G401.6 (cell line): Measurements from ENCODE around the gene NCOA7.

Source experiments
- FAIRE-seq: peaks from 2 replicates; lab custom pipeline; 2012; peaks lifted over from hg19 to GRCh38; lab: Jason Lieb, UNC

NCOA7 gene

GRCh38 chr6:125790358-125791150, at the start of gene NCOA7:
TSS of gene NCOA7 (plus strand) at chr6:125790960. CDS start at chr6:125815355, 24,395 bp downstream.
- no peak for FAIRE-seq

- no peak for FAIRE-seq
Measured at GRCh38 chr6:125741336-125741735, 49.4 kb upstream of the NCOA7 start.

GRCh38 chr6:125742024-125742423, 48.7 kb upstream of the NCOA7 start:
- FAIRE-seq = no peak

GRCh38 chr6:125742464-125743120, 48.2 kb upstream of the NCOA7 start:
- no peak for FAIRE-seq

DNA sequence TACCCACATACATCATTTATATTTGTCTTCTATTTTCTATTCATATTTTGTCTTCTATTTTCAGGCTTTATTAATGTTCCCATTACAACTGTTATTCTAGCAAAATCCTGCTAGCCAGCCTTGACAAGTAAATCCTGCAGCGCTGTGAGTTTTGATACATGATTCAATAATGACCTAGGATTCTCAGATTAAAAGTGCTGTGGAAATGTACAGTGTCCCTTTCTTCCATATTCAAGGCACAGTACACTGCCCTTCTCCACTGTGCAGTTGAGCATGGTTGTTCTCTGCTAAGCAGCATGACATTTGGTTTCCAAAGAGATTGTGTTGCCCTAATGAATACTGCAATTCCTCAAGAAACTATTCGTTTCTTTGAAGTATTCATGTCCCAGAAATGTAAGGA, 47.2 kb upstream of the NCOA7 start:
- FAIRE-seq = no peak

GRCh38 chr6:125745281-125746018, 45.3 kb upstream of the NCOA7 start:
- FAIRE-seq = no peak

DNA sequence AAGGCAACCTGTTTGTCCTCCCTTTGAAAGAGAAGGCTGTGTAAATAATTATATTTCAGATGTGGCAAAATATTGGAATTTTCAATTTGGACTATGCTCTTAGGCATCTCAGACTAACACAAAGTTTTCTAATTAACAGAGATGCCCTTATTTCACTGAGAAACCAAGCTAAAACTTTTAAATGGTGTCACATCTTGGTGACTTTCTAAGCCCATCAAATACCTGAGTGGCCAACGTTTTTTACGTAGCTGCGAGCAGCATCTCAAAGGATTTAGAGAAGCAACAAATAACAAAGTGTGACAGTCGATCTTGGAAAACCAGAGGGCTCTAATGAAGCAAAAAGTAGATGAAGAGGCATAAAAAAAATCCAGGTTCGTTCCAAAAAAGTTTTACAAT, 44.7 kb upstream of the NCOA7 start:
- FAIRE-seq = no peak

DNA sequence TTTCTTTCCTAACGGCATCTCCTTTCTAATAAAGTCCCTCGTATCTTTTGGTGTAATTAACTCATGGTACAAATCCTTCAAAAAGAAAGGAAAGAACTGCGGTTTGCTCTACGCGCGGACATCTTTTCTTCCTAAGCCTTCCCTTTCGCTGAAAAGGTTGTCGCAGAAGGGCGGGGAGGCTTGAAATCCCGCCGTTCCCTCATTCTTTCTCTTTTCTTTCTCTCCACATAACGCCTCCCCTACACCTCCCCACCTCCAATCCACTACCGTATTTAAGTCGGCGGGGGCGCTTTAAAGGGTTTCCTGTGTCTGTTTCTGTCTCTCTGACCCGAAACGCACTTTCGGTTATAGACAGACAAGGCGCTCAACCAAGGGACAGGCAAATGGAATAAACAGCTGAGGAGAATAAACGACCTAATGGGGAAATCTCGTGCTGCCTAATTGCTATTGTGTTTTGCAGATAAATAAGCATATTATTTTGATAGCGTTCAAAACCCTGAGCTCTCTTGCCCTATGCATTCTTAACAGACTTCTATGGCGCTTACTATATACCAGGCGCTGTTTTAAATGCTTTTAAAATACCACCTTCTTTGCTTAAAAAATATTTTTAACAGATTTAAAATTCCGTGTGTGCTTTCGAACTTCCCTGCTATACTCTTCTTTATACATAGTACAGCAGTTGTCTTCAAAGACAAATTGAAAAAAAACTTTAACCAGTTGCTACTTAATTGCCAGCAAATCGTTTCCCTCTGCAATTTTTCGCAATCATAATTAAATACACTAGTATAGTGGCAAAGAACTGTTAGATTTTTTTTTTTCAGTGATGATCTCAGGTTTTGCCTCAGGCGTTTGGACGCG, 43.8 kb upstream of the NCOA7 start:
- FAIRE-seq = no peak

- no peak for FAIRE-seq
Measured at GRCh38 chr6:125747589-125748405, 43.0 kb upstream of the NCOA7 start.

GRCh38 chr6:125748406-125749172, 42.2 kb upstream of the NCOA7 start:
- FAIRE-seq = no peak

DNA sequence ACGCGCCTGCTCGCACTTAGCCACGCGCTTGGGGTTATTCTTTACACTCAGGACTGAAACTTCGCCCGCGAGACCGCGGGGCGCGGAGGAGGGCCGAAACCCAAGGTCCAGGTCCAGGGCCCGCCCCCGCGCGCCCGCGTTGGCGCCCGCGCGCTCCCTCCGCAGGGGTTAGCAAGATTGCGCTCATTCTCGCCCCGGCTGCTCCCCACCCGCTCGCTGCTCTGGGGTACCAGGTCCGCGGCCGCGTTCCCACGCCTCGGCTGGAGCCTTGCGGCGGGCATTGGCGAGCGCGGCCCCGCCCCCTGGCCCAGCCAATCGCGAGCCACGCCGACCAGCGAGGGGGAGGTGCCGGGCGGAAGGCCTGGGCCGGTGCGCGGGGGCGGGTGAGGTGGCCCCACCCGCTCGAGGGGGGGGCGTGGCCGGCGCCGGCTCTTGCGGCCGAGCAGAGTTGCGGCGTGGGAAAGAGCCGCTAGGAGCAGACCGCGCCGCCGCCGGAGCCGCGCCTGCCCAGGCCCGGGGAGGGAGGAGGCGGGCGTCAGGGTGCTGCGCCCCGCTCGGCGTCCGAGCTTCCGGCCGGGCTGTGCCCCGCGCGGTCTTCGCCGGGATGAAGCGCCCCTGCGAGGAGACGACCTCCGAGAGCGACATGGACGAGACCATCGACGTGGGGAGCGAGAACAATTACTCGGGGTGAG, 41.4 kb upstream of the NCOA7 start, which contains the start of gene HEY2:
Gene HEY2, plus strand, starts transcription at position 460 of the 692 bp plus-strand sequence. Its CDS starts 145 bp downstream, at position 605.
- no peak for FAIRE-seq

DNA sequence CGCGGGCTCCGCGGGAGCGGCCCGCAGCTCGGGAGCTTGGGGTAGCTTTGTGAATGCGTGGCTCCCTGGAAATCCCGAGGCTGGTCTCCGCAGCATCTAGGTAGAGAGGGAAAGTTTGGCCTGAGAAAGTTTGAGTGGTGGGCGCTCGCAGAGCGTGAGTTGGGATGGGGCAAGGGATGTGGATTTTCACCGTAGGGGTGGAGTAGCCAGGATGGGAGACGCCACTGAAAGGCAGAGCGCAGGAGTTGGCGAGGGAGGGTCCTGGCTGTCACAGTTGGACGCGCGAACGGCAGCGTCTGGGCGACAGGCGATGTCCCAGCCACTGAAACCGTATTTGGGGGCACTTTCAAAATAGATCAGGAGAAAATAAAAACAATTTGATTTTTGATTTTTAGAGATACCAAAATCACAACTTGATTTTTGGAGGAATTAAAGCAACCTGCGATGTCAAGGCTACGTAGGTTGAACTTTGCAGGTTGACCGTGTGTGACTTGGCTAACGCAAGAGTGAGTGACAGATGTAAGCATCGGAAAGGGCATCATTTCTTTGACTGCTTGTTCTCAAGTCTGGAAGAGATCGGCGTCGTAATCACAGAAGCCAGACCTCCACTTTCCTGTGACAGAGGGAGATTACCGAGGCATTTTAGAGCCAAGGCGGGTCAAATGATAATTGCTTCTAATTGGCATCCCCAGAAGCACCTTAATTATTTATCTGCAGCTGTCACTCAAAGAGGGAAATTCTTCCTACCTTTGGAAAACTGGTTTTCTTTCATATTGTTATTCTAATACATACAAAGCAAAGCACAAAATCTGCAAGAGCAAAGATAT, 40.7 kb upstream of the NCOA7 start:
- FAIRE-seq = no peak

GRCh38 chr6:125750692-125751333, 39.9 kb upstream of the NCOA7 start:
- no peak for FAIRE-seq

GRCh38 chr6:125751334-125751916, 39.3 kb upstream of the NCOA7 start:
- no peak for FAIRE-seq

GRCh38 chr6:125752773-125753172, 38.0 kb upstream of the NCOA7 start:
- FAIRE-seq = no peak

DNA sequence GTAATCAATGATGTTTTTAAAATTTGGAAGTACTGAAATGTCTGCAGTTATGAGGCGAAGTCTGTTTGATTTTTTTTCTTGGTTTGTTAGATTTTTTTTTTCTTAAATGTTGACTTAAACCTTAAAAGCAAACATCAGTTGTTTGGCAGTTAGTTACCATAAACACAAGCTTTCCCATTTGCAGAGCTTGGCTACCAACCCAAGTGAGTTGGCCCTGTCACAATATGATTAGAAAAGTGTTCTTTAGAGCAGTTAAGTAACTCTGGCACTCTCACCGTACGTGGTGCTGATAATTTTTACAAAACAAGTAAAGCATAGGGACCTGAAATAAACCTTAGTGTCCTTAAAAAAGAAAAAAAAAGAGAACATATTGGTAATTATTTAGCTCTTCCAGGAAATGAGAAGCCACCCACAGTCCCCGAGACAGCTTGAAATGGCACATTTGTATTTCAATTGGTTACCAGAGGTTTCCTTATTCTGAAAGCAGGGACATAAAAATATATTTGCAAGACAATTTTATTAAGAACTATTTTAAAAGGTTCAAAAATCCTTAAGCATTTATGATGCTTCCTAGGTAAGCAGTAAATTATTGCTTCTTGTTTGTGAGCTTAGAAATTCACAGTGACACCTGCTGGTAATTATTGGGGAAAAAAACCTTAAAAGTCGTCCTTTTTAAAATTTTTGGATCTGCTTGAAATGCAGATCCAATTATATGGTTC, 37.4 kb upstream of the NCOA7 start:
- FAIRE-seq = peak; percentile 82

DNA sequence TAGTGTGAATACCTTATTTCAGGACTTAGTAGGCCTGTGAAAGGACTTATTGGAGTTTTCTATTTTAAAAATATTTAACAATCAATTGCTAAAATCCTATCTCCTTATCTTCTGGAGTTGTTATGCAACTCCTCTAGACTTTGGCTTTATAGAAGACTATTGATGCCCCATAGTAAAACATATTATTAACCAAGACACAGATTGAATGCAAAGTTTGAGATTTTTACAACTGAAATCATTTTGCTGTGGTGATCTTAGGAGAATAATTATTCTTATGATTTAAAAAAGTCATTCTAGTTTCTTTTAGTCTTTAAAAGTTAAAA, 36.9 kb upstream of the NCOA7 start:
- no peak for FAIRE-seq
